Neural crest cell (in vitro differentiated cells): ENCODE measurements around the gene RAB3D. TPM values are rescaled to one million over a fixed set of nuclear protein-coding genes. Genes with fewer than 3 reads are reported as not detected.
"Not testable (repeated sequence)": the region's sequence is repeated elsewhere in the genome, so short reads cannot be mapped to it uniquely, and the experiment has no call there.

ENCODE experiments used
- DNase-seq: peaks from one replicate; pipeline ENCODE4 v3.0.0; 2021; ENCODE audit warnings: low read depth, mixed read lengths, low spot score
- H3K27ac Mint-ChIP-seq: one replicate; pipeline ENCODE4 v1.8.0; 2021; ENCODE audit warnings: mild to moderate bottlenecking, mixed read lengths; ENCODE audit not compliant: unreplicated experiment
- H3K27me3 Mint-ChIP-seq: 2 replicates; pipeline ENCODE4 v1.8.0; 2021; ENCODE audit warnings: low read depth, mild to moderate bottlenecking, mixed read lengths
- H3K36me3 Mint-ChIP-seq: 2 replicates; pipeline ENCODE4 v1.8.0; 2021; ENCODE audit warnings: low read depth, mild to moderate bottlenecking, mixed read lengths
- H3K4me1 Mint-ChIP-seq: 2 replicates; pipeline ENCODE4 v1.8.0; 2021; ENCODE audit warnings: mixed read lengths
- H3K4me3 Mint-ChIP-seq: one replicate; pipeline ENCODE4 v1.8.0; 2021; ENCODE audit warnings: mild to moderate bottlenecking, mixed read lengths
- H3K9me3 Mint-ChIP-seq: 2 replicates; pipeline ENCODE4 v1.8.0; 2021; ENCODE audit warnings: mixed read lengths
- CTCF ChIP-seq: fragments of 200-600 bp; sonication (generic); conservative IDR thresholded peaks from 2 replicates; pipeline ENCODE4 v1.5.0; 2021; ENCODE audit warnings: antibody characterized with exemption, mild to moderate bottlenecking
- total RNA-seq: library from RNA; stranded (reverse); gene quantifications from 2 replicates; pipeline ENCODE4 v1.2.1, GENCODE V29; 2021

The RAB3D gene
- total RNA-seq, 1 donor from 2014 or later: 15.1 TPM

- Mint-ChIP-seq H3K27me3 (peaks cover 39% of the 10 kb centered on the region), H3K9me3 (no peaks in the 10 kb centered on the region), H3K4me3 (peak overlapping the region; percentile 99), H3K27ac (peak overlapping the region; percentile 91), H3K4me1 (peaks cover 40% of the 10 kb centered on the region), H3K36me3 (no peaks in the 10 kb centered on the region)
- TF ChIP-seq CTCF: peak; percentile 75
- DNase-seq: peak; percentile 87
Measured at GRCh38 chr19:11380653-11381537, 41.4 kb upstream of the RAB3D start.

GRCh38 chr19:11379857-11380350 lies 40.4 kb upstream of the RAB3D start:
- Mint-ChIP-seq H3K4me1 (peaks cover 43% of the 10 kb centered on the region), H3K27ac (no peak overlapping the region), H3K9me3 (no peaks in the 10 kb centered on the region), H3K27me3 (peaks cover 38% of the 10 kb centered on the region), H3K36me3 (no peaks in the 10 kb centered on the region), H3K4me3 (peak overlapping the region; percentile 99)
- no peak for TF ChIP-seq CTCF
- DNase-seq: no peak

GRCh38 chr19:11379269-11379845 lies 39.9 kb upstream of the RAB3D start:
- DNase-seq, H3K9me3 Mint-ChIP-seq, H3K36me3 Mint-ChIP-seq, H3K27ac Mint-ChIP-seq, H3K4me3 Mint-ChIP-seq: not testable (repeated sequence)
- peaks cover 33% of the 10 kb centered on the region for H3K27me3 Mint-ChIP-seq
- peaks cover 38% of the 10 kb centered on the region for H3K4me1 Mint-ChIP-seq

GRCh38 chr19:11378319-11379189 lies 39.1 kb upstream of the RAB3D start:
- H3K4me3 Mint-ChIP-seq: peak overlapping the region; percentile 72
- H3K9me3 Mint-ChIP-seq: no peaks in the 10 kb centered on the region
- no peaks in the 10 kb centered on the region for H3K36me3 Mint-ChIP-seq
- DNase-seq: peak; percentile 74
- H3K4me1 Mint-ChIP-seq: peaks cover 37% of the 10 kb centered on the region
- H3K27ac Mint-ChIP-seq: no peak overlapping the region
- peak; percentile 70 for TF ChIP-seq CTCF
- peaks cover 26% of the 10 kb centered on the region for H3K27me3 Mint-ChIP-seq

GRCh38 chr19:11377756-11378155 lies 38.3 kb upstream of the RAB3D start:
- Mint-ChIP-seq H3K27ac (no peak overlapping the region), H3K9me3 (no peaks in the 10 kb centered on the region), H3K4me3 (no peak overlapping the region), H3K27me3 (peaks cover 18% of the 10 kb centered on the region), H3K36me3 (no peaks in the 10 kb centered on the region), H3K4me1 (peaks cover 36% of the 10 kb centered on the region)
- no peak for TF ChIP-seq CTCF
- DNase-seq: no peak
